ENCODE data around the gene OR6V1. TPM values are rescaled to one million over a fixed set of nuclear protein-coding genes. Genes with fewer than 3 reads are reported as not detected.

Gene OR6V1
- total and polyA plus RNA-seq, 2 donors (not counting 1 experiment from before 2014, with no cell fraction given): not detected

GRCh38 chr7:143025371-143025770 is 26.8 kb upstream of the OR6V1 start:
- Mint-ChIP-seq H3K4me3 (no peak overlapping the region), H3K9me3 (ENCODE audit: insufficient read depth) (no peaks in the 10 kb centered on the region), H3K27me3 (no peaks in the 10 kb centered on the region), H3K4me1 (peaks cover 7% of the 10 kb centered on the region), H3K27ac (no peak overlapping the region)
- ChIA-PET POLR2A (no interaction called here), CTCF (interaction anchor here (0.6 to 1.1 kb wide), 3 partner anchors 17 to 21 kb away, joined by 3 to 4 read pairs (median 3); no protein-coding TSS in a partner anchor)
- H3K27me3 ChIP-seq (replicated peaks in 1 of 4; ENCODE audit: control extremely low read depth in 1 of 4, control insufficient read depth in 3 of 4, insufficient read depth in 4 of 4, low read length in 3 of 4): no peaks in the 10 kb centered on the region
- H4K20me1 ChIP-seq (ENCODE audit: control insufficient read depth, insufficient read depth, low read length, poor library complexity, severe bottlenecking): no peaks in the 10 kb centered on the region
- intact Hi-C loops (cut with micrococcal nuclease): no loop called here
- no peak overlapping the region for H3K4me3 ChIP-seq (ENCODE audit: control extremely low read depth in 1 of 5, extremely low read depth in 1 of 5, insufficient read depth in 1 of 5, low read depth in 2 of 5, low read length in 4 of 5)
- no peak overlapping the region for H3K27ac ChIP-seq (ENCODE audit: low read length in 2 of 2)
- no peak overlapping the region for H3K4me2 ChIP-seq (replicated peaks; ENCODE audit: low read depth, low read length, poor library complexity, severe bottlenecking)
- ATAC-seq (ENCODE audit: low read depth) (no peak), DNase-seq (no peak)
- no peak overlapping the region for H2AFZ ChIP-seq (ENCODE audit: insufficient read depth, low read depth, low read length, poor library complexity, severe bottlenecking)
- H3K4me1 ChIP-seq (ENCODE audit: control insufficient read depth in 2 of 2, insufficient read depth in 2 of 2, low read length in 2 of 2): peaks cover 0 to 5% of the 10 kb centered on the region in 2 donors
- no peaks in the 10 kb centered on the region for H3K79me2 ChIP-seq (ENCODE audit: control insufficient read depth, insufficient read depth, low read length)
- WGBS (ENCODE audit: insufficient coverage): no CpG with 5 or more reads among the region's 2 CpGs
- TF ChIP-seq, protein P1, sequence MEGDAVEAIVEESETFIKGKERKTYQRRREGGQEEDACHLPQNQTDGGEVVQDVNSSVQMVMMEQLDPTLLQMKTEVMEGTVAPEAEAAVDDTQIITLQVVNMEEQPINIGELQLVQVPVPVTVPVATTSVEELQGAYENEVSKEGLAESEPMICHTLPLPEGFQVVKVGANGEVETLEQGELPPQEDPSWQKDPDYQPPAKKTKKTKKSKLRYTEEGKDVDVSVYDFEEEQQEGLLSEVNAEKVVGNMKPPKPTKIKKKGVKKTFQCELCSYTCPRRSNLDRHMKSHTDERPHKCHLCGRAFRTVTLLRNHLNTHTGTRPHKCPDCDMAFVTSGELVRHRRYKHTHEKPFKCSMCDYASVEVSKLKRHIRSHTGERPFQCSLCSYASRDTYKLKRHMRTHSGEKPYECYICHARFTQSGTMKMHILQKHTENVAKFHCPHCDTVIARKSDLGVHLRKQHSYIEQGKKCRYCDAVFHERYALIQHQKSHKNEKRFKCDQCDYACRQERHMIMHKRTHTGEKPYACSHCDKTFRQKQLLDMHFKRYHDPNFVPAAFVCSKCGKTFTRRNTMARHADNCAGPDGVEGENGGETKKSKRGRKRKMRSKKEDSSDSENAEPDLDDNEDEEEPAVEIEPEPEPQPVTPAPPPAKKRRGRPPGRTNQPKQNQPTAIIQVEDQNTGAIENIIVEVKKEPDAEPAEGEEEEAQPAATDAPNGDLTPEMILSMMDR (IDR thresholded peaks at IDR 0.05): no peak
- no peak for TF ChIP-seq EZH2 (IDR thresholded peaks at IDR 0.05; ENCODE audit: borderline replicate concordance, insufficient read depth, low read depth, low read length, poor library complexity, severe bottlenecking)
- no peaks in the 10 kb centered on the region for H3K9me3 ChIP-seq (ENCODE audit: control extremely low read depth in 1 of 3, control insufficient read depth in 2 of 3, insufficient read depth in 1 of 3, low read length in 2 of 3)
- no peak overlapping the region for H3K9ac ChIP-seq (ENCODE audit: low read length)
- no peaks in the 10 kb centered on the region for H3K36me3 ChIP-seq (replicated peaks in 1 of 2; ENCODE audit: control extremely low read depth in 1 of 2, control insufficient read depth in 1 of 2, extremely low read depth in 1 of 2, insufficient read depth in 2 of 2, low read length in 1 of 2)

- H3K79me2 ChIP-seq (ENCODE audit: control insufficient read depth, insufficient read depth, low read length): no peaks in the 10 kb centered on the region
- H3K9me3 ChIP-seq (ENCODE audit: control extremely low read depth in 1 of 3, control insufficient read depth in 2 of 3, insufficient read depth in 1 of 3, low read length in 2 of 3): no peaks in the 10 kb centered on the region
- ChIA-PET POLR2A (no interaction called here), CTCF (interaction anchor here (0.9 kb wide), 1 partner anchor 188 kb away, joined by 3 read pairs; no protein-coding TSS in a partner anchor)
- DNase-seq (no peak), ATAC-seq (ENCODE audit: low read depth) (no peak)
- Mint-ChIP-seq H3K9me3 (ENCODE audit: insufficient read depth) (no peaks in the 10 kb centered on the region), H3K4me3 (no peak within 1 kb of the TSS), H3K4me1 (peaks cover 9% of the 10 kb centered on the region), H3K27ac (no peak within 1 kb of the TSS), H3K27me3 (no peaks in the 10 kb centered on the region)
- H3K36me3 ChIP-seq (replicated peaks in 1 of 2; ENCODE audit: control extremely low read depth in 1 of 2, control insufficient read depth in 1 of 2, extremely low read depth in 1 of 2, insufficient read depth in 2 of 2, low read length in 1 of 2): no peaks in the 10 kb centered on the region
- H3K27me3 ChIP-seq (replicated peaks in 1 of 4; ENCODE audit: control extremely low read depth in 1 of 4, control insufficient read depth in 3 of 4, insufficient read depth in 4 of 4, low read length in 3 of 4): no peaks in the 10 kb centered on the region
- no peak within 1 kb of the TSS for H2AFZ ChIP-seq (ENCODE audit: insufficient read depth, low read depth, low read length, poor library complexity, severe bottlenecking)
- H3K9ac ChIP-seq (ENCODE audit: low read length): no peak within 1 kb of the TSS
- H4K20me1 ChIP-seq (ENCODE audit: control insufficient read depth, insufficient read depth, low read length, poor library complexity, severe bottlenecking): no peaks in the 10 kb centered on the region
- no peak within 1 kb of the TSS for H3K4me2 ChIP-seq (replicated peaks; ENCODE audit: low read depth, low read length, poor library complexity, severe bottlenecking)
- no peak within 1 kb of the TSS for H3K27ac ChIP-seq (ENCODE audit: low read length in 2 of 2)
- intact Hi-C loops (cut with micrococcal nuclease): no loop called here
- no peak within 1 kb of the TSS for H3K4me3 ChIP-seq (ENCODE audit: control extremely low read depth in 1 of 5, extremely low read depth in 1 of 5, insufficient read depth in 1 of 5, low read depth in 2 of 5, low read length in 4 of 5)
- H3K4me1 ChIP-seq (ENCODE audit: control insufficient read depth in 2 of 2, insufficient read depth in 2 of 2, low read length in 2 of 2): peaks cover 0 to 5% of the 10 kb centered on the region in 2 donors
- no peak for TF ChIP-seq EZH2 (IDR thresholded peaks at IDR 0.05; ENCODE audit: borderline replicate concordance, insufficient read depth, low read depth, low read length, poor library complexity, severe bottlenecking)
- TF ChIP-seq, protein P1 (IDR thresholded peaks at IDR 0.05): no peak
- no CpG with 5 or more reads among the region's 1 CpG for WGBS (ENCODE audit: insufficient coverage)
Measured at GRCh38 chr7:143027032-143027431, 25.1 kb upstream of the OR6V1 start, which contains the start of gene OR9A2. Gene OR9A2, minus strand, starts transcription at chr7:143027132. Its CDS starts 0 bp downstream, at chr7:143027132.

Data from B cell (primary cell).